Transverse colon (tissue), 4 donors: ENCODE results near the gene KIF1B. TPM values are rescaled to one million over a fixed set of nuclear protein-coding genes. Genes with fewer than 3 reads are reported as not detected.

Experiments used
- DNase-seq: peaks from one replicate; pipeline ENCODE4 v3.0.0-alpha.2; 2019
- H3K27ac ChIP-seq, 4 donors: fragments of 200-600 bp; sonication (generic); 2 replicates each; pipeline ENCODE4 v1.5.1; 2016 to 2018; ENCODE audit warnings: inconsistent platforms in 4 of 4
- H3K27me3 ChIP-seq: fragments of 200-600 bp; sonication (generic); 2 replicates; pipeline ENCODE4 v1.5.1; 2017; ENCODE audit warnings: inconsistent platforms
- H3K36me3 ChIP-seq, 4 donors: fragments of 200-600 bp; sonication (generic); 2 replicates each; pipeline ENCODE4 v1.5.1; 2017 to 2019; ENCODE audit warnings: inconsistent platforms in 4 of 4
- H3K4me1 ChIP-seq, 4 donors: fragments of 200-600 bp; sonication (generic); 2 replicates each; pipeline ENCODE4 v1.5.1; 2017 to 2020; ENCODE audit warnings: inconsistent platforms in 4 of 4
- H3K4me3 ChIP-seq, 4 donors: fragments of 200-600 bp; sonication (generic); 1 replicate in 1 of 4; 2 replicates in 3 of 4; pipeline versions ENCODE4 v1.5.1 to v1.6.1; 2017 to 2019; ENCODE audit warnings: inconsistent platforms in 4 of 4
- H3K9me3 ChIP-seq, 2 donors: fragments of 200-600 bp; sonication (generic); 2 replicates each; pipeline ENCODE4 v1.5.1; 2017 to 2019; ENCODE audit warnings: inconsistent platforms in 2 of 2
- EP300 ChIP-seq: sonication (generic); formaldehyde crosslinking; IDR thresholded peaks from one replicate; pipeline ENCODE4 v1.6.1; 2017; ENCODE audit warnings: antibody characterized with exemption, low read depth
- POLR2A ChIP-seq: fragments of 450-650 bp; IDR thresholded peaks from one replicate; pipeline ENCODE4 v1.6.1; 2016; ENCODE audit warnings: antibody characterized with exemption, mild to moderate bottlenecking, moderate library complexity
- POLR2AphosphoS5 ChIP-seq, 3 donors: sonication (generic); formaldehyde crosslinking; IDR thresholded peaks; one replicate each; pipeline ENCODE4 v1.6.1; 2016; ENCODE audit warnings: antibody characterized with exemption in 3 of 3
- WGBS, 2 donors: methylation state at CpG; one replicate each; pipeline ENCODE4 v1.1.5; 2018; ENCODE audit warnings: low coverage in 1 of 2; 5-methylcytosine and 5-hydroxymethylcytosine counted together
- in situ Hi-C, 4 donors: fragments of 200-750 bp; cut with MboI; loops; one replicate each; pipeline versions ENCODE4 v1.15.0 to v1.15.1; 2017; ENCODE audit warnings: low sequenced_read_pairs in 3 of 4, low pct_ligation_motif_present in 1 of 4, low pct_unique_long_range_greater_than_20kb in 1 of 4
- intact Hi-C: fragments of 100-400 bp; cut with DNase I; formaldehyde crosslinking; loops from one replicate; pipeline ENCODE4 v1.15.1; 2023; ENCODE audit warnings: low total_unique reads
- total RNA-seq, 4 donors: library from RNA; depleted of rRNA; stranded (reverse); fragments of >200 nt; gene quantifications; one replicate each; pipeline ENCODE4 v1.1.0, GENCODE V29; 2016
- TF ChIP-seq, protein P1 (sequence below), 5 experiments: fragments of 200-600 bp in 3 of 5; fragments of 450-650 bp in 2 of 5; sonication (generic) in 3 of 5; IDR thresholded peaks; 1 replicate in 2 of 5; 2 replicates in 3 of 5; pipeline ENCODE4 v1.5.1; 2016 to 2017; ENCODE audit warnings: antibody characterized with exemption in 5 of 5, inconsistent platforms in 3 of 5, mild to moderate bottlenecking in 2 of 5, moderate library complexity in 1 of 5

The KIF1B gene
- total RNA-seq, 4 donors from 2014 or later = 50.9 to 87.9 (median 71.4) TPM

DNA sequence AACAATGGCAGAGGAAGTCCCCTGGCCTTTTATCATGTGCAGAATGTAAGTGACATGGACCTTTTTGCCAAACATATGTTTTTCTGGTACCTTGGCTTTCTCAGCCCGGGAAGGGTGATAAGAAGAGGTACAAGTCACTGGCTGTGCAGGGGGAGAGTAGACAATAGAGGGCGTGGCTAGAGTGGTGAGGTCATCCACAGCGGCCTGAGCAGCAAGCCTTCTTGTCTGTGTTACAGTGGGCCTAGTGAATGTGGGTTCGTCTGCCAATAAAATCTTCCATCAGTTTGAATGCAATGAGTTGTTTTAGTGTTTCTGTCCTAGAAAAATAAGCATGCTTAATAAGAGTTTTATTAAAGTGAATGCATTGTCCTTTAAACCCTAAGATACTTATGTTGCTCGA lies 129.4 kb downstream of the KIF1B start:
- 36 to 48% methylated on average over 5 of the region's 5 CpGs for WGBS, 2 donors
- H3K36me3 ChIP-seq = peaks cover 0 to 51% (median 13%) of the 10 kb centered on the region in 4 donors
- H3K27me3 ChIP-seq = no peaks in the 10 kb centered on the region
- no peak overlapping the region for H3K27ac ChIP-seq
- in situ Hi-C loops = loop anchor here in 3 of 4 donors (25.0 kb wide), 1 partner anchor 128 kb away; the partner anchor contains the start of gene KIF1B (in 3 of the 3)
- H3K9me3 ChIP-seq = no peaks in the 10 kb centered on the region
- no peak overlapping the region for H3K4me3 ChIP-seq
- intact Hi-C loops = loop anchor here (10.0 kb wide), 1 partner anchor 465 kb away; no protein-coding TSS in a partner anchor
- TF ChIP-seq POLR2A (no peak), POLR2AphosphoS5 (IDR thresholded peaks at IDR 0.05) (no peak), EP300 (no peak)
- TF ChIP-seq, protein P1, sequence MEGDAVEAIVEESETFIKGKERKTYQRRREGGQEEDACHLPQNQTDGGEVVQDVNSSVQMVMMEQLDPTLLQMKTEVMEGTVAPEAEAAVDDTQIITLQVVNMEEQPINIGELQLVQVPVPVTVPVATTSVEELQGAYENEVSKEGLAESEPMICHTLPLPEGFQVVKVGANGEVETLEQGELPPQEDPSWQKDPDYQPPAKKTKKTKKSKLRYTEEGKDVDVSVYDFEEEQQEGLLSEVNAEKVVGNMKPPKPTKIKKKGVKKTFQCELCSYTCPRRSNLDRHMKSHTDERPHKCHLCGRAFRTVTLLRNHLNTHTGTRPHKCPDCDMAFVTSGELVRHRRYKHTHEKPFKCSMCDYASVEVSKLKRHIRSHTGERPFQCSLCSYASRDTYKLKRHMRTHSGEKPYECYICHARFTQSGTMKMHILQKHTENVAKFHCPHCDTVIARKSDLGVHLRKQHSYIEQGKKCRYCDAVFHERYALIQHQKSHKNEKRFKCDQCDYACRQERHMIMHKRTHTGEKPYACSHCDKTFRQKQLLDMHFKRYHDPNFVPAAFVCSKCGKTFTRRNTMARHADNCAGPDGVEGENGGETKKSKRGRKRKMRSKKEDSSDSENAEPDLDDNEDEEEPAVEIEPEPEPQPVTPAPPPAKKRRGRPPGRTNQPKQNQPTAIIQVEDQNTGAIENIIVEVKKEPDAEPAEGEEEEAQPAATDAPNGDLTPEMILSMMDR (IDR thresholded peaks at IDR 0.05) = no peak
- H3K4me1 ChIP-seq = no peaks in the 10 kb centered on the region
- DNase-seq = peak; percentile 10

DNA sequence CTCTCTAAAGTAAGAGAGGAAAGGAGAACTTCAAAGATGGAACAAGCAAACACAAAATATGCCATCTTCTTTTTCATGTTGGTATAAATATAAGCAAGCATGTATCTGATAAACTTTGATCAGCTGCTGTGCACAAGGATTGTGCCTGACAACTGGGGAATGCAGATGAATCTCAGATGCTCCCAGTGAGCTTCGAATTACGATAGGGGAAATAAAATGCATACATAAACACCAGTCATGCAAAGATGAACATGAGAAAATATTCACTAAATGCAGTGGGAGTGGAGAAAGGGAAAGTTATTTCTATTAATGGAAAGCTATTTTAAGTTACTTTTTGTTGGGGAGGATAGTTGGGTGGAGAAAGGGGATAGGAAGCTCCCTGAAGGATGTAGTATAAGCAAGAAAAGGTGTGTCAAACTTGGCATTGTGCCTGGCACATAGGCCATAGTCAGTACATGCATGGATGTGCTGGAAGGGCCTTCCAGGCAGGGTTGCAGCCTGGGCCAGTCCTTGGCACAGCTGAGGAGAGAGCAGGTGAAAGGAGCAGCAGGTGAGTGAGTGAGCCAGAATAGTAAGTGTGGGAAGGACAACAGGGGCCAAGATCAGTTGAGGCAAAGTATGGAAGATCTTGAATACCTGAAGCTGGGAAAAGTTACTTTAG lies 130.7 kb downstream of the KIF1B start:
- Histone ChIP-seq H3K9me3 (no peaks in the 10 kb centered on the region), H3K4me3 (no peak overlapping the region), H3K27me3 (no peaks in the 10 kb centered on the region), H3K36me3 (peaks cover 0 to 45% (median 10%) of the 10 kb centered on the region in 4 donors), H3K27ac (no peak overlapping the region), H3K4me1 (no peaks in the 10 kb centered on the region)
- in situ Hi-C loops = loop anchor here in 3 of 4 donors (25.0 kb wide), 1 partner anchor 129 kb away; the partner anchor contains the start of gene KIF1B (in 3 of the 3)
- peak; percentile 39 for DNase-seq
- WGBS, 2 donors = 79 to 85% methylated on average over 2 of the region's 2 CpGs
- intact Hi-C loops = no loop called here
- TF ChIP-seq POLR2AphosphoS5 (IDR thresholded peaks at IDR 0.05) = no peak
- TF ChIP-seq, protein P1 (IDR thresholded peaks at IDR 0.05) = no peak
- TF ChIP-seq POLR2A = no peak
- no peak for TF ChIP-seq EP300

DNA sequence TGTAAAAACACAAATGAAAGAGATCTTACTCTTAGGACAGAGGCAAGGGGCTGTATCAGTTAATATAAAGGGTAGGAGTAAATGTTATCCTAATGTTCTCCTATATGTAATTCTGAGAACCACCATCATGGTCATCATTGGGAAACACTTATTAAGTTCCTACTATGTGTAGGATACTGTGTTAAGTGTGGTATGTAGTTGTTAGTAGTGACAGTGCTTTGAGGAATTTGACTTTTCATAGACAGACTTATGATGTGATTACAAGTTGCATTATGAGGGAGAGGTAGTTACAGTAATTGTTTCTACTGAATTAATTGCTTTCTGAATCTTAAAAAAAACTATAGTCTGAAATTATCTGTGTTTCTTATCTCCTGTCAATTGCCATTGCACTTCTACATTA lies 136.7 kb downstream of the KIF1B start:
- Histone ChIP-seq H3K4me3 (no peak overlapping the region), H3K27ac (no peak overlapping the region), H3K9me3 (no peaks in the 10 kb centered on the region), H3K36me3 (peaks cover 0 to 47% (median 15%) of the 10 kb centered on the region in 4 donors), H3K27me3 (no peaks in the 10 kb centered on the region), H3K4me1 (no peaks in the 10 kb centered on the region)
- TF ChIP-seq POLR2AphosphoS5 (IDR thresholded peaks at IDR 0.05) (no peak), EP300 (no peak)
- TF ChIP-seq, protein P1 (IDR thresholded peaks at IDR 0.05) = no peak
- intact Hi-C loops = no loop called here
- in situ Hi-C loops = loop anchor here in 3 of 4 donors (25.0 kb wide), 1 partner anchor 135 kb away; the partner anchor contains the start of gene KIF1B (in 3 of the 3)
- DNase-seq = no peak

DNA sequence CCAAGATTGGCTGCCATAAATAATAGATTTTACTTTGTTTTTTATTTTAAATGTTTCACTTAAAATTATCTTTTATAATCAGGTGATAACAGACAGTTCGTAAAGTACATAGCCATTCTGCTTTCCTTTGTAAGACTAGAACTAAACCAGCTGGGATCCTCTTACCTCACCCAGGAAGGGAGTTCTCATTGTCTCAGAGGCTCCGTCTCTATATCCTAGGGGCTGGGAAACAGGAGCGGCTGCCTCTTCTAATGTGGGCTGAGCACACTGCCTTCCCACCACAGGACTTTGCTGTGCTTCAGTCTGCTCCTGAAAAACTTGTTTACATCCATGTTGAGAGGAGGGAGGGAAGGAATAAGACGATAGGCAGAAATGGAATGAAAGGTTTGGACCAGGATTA lies 142.9 kb downstream of the KIF1B start:
- no peaks in the 10 kb centered on the region for H3K9me3 ChIP-seq
- H3K4me1 ChIP-seq = no peaks in the 10 kb centered on the region
- intact Hi-C loops (no loop called here), in situ Hi-C loops (no loop called here)
- peaks cover 0 to 24% (median 9%) of the 10 kb centered on the region in 4 donors for H3K36me3 ChIP-seq
- DNase-seq = no peak
- H3K27ac ChIP-seq = no peak overlapping the region
- H3K27me3 ChIP-seq = no peaks in the 10 kb centered on the region
- no peak overlapping the region for H3K4me3 ChIP-seq
- no peak for TF ChIP-seq POLR2A
- TF ChIP-seq, protein P1 (IDR thresholded peaks at IDR 0.05) = no peak
- no peak for TF ChIP-seq EP300
- TF ChIP-seq POLR2AphosphoS5 (IDR thresholded peaks at IDR 0.05) = no peak
- WGBS, 2 donors = 82 to 86% methylated on average over 3 to 4 of the region's 4 CpGs
